ENCODE measurements around the gene NCAM2.

DNA sequence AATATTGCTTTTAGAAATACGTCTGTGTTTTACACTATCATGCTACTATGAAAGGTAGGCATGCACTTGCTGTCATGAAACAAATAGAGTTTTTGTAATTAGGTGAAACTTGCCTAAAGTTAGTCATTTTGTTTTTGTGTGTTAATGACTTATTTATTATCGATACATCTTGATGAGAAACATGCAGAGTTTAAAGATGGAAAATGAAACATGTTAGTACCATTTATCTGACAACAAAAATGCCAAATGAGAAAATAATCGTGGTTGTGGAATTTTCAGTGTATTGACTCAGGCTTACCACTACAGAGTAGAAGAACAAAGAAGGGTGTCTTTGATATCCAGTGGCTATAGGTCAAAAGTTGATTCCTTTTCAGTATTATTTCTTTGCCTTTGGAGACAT lies 105.5 kb downstream of the NCAM2 start:
- TF ChIP-seq GATA2 (IDR thresholded peaks at IDR 0.05; ENCODE audit: insufficient read depth, insufficient read length, low read depth, low read length), result no peak
- TF ChIP-seq, protein P1, sequence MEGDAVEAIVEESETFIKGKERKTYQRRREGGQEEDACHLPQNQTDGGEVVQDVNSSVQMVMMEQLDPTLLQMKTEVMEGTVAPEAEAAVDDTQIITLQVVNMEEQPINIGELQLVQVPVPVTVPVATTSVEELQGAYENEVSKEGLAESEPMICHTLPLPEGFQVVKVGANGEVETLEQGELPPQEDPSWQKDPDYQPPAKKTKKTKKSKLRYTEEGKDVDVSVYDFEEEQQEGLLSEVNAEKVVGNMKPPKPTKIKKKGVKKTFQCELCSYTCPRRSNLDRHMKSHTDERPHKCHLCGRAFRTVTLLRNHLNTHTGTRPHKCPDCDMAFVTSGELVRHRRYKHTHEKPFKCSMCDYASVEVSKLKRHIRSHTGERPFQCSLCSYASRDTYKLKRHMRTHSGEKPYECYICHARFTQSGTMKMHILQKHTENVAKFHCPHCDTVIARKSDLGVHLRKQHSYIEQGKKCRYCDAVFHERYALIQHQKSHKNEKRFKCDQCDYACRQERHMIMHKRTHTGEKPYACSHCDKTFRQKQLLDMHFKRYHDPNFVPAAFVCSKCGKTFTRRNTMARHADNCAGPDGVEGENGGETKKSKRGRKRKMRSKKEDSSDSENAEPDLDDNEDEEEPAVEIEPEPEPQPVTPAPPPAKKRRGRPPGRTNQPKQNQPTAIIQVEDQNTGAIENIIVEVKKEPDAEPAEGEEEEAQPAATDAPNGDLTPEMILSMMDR (IDR thresholded peaks at IDR 0.05; ENCODE audit: extremely low read depth in 1 of 2, insufficient read depth in 1 of 2, low read depth in 1 of 2, low read length in 2 of 2), result no peak
- no peak for TF ChIP-seq POLR2A (IDR thresholded peaks at IDR 0.05; ENCODE audit: low read depth, low read length)
